Stimulated activated CD4-positive, alpha-beta T cell treated with anti-CD3 and anti-CD28 coated beads, Interleukin-12 subunit alpha, Interleukin-12 subunit beta, amount 100 ng/mL, for 4 hours (primary cell): Measurements from ENCODE around the gene HOXC10.

Experiments used
- DNase-seq: peaks from one replicate; pipeline ENCODE4 v3.0.0-alpha.2; 2020

HOXC10 gene

GRCh38 chr12:54030889-54031471 is 46.0 kb downstream of the HOXC10 start:
- no peak for DNase-seq

GRCh38 chr12:54031480-54031879 is 46.5 kb downstream of the HOXC10 start:
- no peak for DNase-seq

DNA sequence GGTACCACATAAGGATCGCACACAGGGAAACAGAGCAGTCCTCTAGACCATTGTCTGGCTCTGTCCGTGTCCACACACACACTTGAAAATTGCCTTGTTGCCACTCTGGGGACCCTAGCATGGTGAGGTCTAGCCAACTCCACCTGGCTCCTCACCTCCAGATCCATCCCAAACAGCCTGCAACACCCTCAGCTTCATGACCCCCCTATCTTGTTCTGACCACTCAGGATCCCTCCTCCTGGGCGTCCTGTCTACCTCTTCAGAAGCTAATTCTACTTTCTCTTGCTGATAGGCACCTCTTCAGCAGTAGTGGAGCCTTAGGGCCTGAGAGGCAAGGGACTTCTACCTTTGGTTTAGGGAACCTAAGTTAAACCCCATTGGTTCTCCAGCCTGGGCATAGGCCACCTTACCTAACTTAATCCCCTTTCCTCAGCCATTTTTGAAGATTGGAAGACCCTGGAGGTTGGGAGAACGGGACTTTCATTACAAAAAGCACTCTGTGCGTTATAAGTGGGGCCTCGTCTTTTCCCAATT is 47.2 kb downstream of the HOXC10 start:
- no peak for DNase-seq

- DNase-seq: peak; percentile 47
Observed at GRCh38 chr12:54032627-54033100, 47.7 kb downstream of the HOXC10 start, which contains the start of gene HOXC5. TSS of gene HOXC5 (plus strand) at chr12:54033050. CDS start at chr12:54033123, 73 bp downstream.

- DNase-seq: no peak
Observed at GRCh38 chr12:54033106-54033979, 48.4 kb downstream of the HOXC10 start.

DNA sequence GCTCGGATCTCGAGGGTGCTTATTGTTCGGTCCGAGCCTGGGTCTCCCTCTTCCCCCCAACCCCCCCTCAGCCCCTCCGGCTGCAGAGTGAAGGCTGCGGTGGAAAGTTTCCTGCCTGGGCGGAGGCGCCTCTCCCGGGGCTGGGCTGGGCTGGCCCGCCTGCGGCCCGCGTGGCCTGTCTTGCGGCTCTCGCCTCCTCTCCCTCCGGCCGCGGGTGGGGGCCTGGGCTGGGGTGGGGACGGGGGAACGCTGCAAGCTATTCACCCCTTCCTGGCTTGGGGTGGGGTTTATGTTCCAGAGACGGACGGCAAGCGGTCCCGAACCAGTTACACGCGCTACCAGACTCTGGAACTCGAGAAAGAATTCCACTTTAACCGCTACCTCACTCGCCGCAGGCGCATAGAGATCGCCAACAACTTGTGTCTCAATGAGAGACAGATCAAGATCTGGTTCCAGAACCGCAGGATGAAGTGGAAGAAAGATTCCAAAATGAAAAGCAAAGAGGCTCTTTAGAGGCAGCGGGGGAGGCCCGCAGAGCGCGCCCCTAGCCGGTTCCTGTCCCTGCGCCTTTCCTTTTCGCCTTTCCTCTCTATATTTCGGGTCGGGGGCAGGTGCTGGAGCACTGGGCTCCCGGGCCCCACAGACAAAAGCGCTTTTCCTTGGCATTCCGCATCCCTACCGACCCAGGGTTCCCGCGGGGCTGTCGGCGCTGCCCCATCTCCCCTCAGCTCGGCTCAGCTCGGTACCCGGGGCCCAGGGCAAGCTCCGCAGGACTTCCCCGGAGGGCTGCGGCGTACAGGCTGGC is 49.2 kb downstream of the HOXC10 start:
- DNase-seq: no peak

DNA sequence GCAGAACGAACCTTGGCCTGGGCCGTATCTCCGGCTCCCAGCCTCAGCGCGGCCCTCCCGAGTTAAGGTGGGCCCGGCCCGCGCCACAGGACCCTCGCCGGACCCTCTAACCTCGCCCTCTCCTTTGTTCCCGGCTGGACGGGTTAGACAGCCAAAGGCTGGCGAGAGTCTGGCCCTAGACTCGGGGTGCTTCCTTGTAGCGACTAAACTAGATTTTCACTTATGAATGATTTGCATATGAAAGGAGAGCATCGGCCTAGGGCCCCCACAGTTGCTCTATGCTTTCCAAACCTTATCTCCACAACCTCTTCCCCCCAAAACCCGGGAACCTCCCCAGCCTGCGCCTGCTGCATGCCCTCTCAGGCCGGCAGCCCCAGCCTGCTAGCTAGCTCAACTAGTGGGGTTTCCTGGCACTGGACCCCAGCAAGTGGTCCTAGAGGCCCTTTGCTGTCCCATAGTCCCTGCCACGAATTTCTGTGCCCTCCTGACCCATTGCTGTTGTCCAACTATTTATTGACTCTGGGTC is 49.9 kb downstream of the HOXC10 start:
- no peak for DNase-seq

- DNase-seq: no peak
Observed at GRCh38 chr12:54035568-54036264, 50.8 kb downstream of the HOXC10 start.

DNA sequence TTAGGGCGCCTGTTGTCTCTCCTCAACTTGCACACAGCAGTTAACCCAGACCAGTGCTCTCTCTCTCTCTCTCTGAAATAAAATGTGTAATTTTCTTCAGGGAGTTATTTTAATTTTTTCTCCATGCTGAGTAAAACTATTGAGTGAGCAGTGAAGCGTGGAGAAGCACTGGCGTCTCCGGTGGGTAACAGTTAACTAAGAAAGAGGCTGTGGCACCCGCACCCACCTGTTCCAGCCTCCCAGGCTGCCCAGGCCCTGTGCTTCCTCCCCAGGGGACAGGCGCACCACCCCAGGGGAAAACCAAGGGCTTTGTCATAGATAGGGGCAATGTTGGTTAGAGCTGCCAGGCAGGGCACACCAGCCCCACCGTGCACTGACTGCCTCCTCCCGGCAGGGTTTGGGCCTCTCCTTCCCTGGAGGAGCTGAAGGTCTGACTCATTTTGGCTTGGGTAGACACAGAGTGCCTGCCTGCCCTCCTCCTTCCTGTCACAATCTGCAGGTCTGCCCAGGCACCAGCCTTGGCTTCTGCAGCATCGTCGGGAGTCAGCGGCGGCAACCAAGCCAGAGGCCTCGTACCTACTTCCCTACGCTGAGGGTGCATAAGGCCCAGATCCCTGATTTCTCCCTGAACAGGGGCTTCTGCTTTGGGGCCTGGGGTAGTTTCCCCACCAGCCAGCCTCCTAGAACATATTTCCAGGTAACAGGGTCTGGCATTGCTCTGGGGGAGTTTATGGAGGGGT is 51.8 kb downstream of the HOXC10 start:
- DNase-seq: no peak

GRCh38 chr12:54037360-54038283 is 52.7 kb downstream of the HOXC10 start:
- no peak for DNase-seq

DNA sequence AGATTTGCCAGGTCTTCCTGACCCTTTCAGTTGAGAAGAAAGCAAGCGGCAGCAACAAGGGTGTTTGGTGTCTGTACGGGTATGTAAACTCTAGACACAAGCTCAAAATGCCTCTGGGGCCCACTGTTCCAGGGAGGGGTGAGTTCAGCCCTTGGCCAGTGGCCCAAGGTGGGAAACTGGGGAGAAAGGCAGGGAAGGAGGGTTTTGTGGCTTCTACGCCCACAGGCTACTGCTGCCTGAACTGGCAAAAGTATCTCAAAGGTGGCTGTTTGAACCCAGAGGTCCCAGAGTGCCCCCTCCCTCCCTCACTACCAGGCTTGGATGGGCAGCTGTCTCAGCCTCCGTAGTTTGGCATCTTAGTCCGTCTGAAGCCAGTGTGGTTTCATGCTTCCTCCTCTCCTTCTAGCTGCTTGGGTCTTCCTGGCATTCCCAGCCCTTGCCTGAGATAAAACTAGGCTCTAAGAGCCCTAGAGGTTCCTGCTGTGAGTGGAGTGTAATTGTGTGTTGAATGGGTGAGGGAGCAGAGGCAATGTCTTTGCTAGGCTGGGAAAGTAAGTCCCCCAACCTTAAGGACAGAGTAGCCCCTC is 53.4 kb downstream of the HOXC10 start:
- DNase-seq: no peak

DNA sequence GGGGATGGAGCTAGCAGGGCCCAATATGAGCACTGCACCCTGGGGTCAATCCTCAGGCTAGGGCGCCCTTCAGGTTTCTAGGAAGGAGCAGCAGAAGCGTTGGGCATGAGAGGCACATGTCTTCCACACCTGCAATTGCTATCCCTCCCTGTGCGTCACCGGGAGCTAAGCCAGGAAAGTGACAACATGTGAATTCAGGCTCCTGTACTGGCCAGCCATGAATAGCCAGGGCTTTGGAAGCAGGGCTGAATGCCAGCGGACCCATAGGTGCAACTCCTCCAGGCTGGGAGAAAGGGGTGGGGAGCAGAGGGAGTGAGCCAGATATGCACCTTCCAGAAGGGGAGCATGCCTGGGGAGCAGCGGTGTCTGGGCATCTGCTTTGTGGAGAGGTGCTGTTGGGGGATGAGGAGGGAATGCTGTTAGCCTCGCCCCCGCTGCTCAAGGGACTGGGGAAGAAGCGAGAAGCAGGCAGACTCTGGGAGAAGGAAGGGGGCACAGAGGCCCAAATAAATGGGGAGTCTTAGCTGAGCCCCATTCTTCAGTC is 54.0 kb downstream of the HOXC10 start:
- no peak for DNase-seq

- no peak for DNase-seq
Observed at GRCh38 chr12:54039417-54040147, 54.6 kb downstream of the HOXC10 start.
